NCI-H128 (cell line): ENCODE data around the gene PRKD2.
"Not testable (repeated sequence)": the region's sequence is repeated elsewhere in the genome, so short reads cannot be mapped to it uniquely, and the experiment has no call there.

Experiments used
- DNase-seq: peaks from one replicate; lab custom pipeline; 2025; ENCODE audit not compliant: unreplicated experiment; lab: John Stamatoyannopoulos, UW

Gene PRKD2

DNA sequence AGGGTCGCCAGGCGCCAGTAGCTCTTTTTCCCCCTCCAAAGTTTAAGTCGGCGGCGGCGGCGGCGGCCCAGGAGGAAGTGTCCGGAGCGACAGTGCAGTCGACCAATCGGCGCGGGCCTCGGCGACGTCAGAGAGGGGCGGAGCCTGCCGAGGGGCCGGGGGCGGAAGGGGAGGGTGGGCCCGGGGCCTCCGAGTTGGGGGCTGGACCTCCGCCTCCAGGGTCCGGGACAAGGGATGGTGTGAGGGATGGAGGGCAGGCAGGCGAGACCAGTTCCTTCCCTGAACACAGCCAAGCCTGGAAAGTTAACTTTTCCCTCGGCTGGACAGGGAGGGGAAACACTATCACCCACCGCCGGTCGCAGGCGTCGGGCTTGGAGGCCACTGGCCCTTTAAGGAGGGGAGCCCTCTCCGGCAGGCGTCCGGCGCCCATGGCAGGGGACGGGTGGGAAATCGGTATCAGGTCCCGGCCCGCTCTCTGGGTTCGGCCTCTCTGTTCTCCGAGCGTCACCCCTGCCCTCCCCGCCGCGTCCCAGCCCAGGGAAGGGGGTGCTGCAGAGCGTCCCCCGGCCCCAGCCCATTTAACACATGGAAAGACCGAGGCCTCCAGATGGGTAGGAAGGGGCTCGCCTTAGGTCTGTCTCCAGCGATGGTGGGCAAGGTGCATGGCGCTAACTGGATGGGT is at the start of gene PRKD2:
PRKD2 (minus strand) TSS at position 81 of the 682 bp plus-strand sequence. CDS start 744 bp downstream, outside the sequence.
- peak; percentile 50 for DNase-seq

DNA sequence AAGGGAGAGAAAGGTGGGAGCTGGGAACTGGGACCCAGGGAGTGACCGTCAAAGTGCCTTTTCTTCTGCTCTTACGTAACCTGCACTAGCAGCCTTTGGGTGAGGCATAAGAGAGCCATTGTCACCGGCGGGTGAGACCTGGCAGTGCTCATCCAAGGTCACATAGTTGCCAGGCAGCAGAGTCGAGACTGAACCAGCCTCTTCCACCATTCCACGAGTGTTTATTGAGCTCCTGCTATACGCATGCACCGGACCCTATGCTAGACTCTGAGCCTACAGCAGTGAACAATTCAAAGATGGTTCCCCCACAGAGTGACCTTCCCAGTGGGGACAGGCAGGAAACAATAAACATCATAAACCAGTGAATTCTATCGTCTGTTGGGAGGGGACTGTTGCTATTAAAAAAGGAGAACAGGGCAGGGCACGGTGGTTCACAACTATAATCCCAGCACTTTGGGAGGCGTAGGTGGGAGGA is 47.9 kb upstream of the PRKD2 start:
- DNase-seq: no peak

DNA sequence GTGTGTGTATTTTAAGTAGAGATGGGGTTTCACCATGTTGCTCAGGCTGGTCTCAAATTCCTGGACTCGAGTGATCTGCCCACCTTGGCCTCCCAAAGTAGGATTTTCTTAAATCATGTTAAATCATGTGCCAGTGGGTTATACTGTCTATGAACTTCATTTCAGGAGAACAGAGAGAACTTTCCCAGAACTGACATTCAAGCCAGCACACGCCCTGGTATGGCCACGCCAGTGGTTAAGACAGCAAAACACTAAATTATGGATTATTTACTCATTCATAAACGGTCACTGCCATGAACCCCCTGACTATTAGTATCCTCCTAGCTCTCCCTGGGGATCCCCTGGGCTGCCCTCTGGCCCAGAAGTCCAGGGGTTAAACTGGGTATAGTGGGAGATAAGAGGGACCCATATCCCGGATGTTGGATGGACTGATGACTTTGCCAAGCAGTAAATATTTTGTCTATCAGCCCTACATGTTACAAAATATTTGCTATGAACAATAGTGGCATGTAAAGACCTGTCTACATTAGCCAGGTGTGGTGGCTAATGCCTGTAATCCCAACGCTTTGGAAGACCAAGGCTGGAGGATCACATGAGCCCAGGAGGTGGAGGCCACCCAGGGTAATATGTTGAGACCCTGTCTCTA is 45.5 kb upstream of the PRKD2 start:
- DNase-seq: no peak

DNA sequence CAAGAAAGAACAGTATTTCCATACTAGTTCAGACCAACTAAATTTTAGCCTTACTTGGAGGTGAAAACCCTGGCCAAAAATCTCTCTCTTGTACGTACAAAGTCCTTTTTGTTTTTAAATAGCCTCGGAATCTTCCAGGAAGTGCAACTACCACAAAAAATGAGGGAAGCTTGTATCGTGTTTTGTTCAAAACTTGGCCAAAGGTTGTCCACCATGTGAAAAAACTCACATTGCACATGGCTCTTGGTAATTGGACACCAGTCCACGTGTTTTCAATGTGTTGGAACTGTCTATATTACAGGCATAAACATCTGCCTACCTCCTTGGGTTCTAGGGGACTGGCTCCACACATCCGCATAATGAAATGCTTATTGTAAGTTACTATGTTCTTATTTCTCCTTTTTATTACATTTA is 44.5 kb upstream of the PRKD2 start:
- no peak for DNase-seq

DNA sequence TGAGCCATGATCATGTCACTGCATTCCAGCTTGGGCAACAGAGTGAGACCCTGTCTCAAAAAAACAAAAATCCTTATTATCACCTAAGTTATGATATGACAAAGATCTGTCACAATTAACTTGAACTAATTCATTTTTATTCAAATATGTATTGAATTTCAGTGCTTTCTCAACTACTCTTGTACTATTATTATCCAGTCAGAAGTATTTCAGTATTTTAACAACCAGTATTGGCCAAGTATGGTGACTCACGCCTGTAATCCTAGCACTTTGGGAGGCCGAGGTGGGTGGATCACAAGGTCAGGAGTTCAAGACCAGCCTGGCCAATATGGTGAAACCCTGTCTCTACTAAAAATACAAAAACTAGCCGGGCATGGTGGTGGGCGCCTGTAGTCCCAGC is 44.0 kb upstream of the PRKD2 start:
- DNase-seq: not testable (repeated sequence)

DNA sequence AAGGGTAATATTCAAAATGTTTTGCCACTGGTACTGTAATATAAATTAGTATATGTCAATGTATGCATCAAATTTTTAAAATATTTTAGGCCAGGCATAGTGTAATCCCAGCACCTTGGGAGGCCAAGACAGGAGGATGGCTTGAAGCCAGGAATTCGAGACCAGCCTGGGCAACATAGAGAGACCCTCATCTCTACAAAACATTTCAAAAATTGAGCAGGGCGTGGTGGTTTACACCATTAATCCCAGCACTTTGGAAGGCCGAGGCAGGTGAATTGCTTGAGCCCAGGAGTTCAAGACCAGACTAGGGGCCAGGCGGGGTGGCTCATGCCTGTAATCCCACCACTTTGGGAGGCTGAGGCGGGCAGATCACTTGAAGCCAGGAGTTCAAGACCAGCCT is 43.4 kb upstream of the PRKD2 start:
- no peak for DNase-seq

DNA sequence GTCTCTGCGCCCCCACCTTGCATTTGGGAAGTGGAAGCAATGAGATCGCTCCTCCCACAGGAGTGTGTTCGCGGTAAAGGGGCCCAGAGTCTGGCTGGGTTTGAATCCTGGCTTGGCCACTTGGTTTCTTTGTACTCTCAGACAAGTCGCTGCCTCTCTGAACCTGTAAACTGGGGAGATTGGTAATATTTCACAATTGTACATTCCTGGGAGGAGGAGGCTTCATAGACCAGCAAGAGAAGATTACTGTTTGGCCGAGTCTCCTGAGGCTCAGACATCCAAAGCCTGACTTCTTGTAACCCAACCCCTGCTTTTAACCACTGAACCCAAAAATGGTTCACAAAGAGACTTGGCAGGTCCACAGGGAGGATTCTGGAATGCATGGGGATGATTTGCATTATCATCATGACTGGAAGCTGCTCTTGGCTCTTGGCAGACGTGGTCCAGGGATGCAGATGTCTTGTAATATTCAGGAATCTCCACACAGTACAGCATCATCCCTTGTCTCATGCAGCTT is 43.0 kb upstream of the PRKD2 start:
- DNase-seq: no peak

DNA sequence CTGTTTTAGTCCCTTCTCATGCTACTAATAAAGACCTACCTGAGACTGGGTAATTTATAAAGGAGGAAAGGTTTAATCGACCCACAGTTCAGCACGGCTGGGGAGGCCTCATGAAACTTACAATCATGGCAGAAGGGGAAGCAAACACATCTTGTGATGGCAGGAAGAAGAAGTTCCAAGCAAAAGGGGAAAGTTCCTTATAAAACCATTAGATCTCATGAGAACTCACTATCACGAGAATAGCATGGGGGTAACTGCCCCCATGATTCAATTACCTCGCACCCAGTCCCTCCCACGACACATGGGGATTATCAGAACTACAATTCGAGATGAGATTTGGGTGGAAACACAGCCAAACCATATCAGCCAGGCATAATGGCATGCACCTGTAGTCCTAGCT is 42.3 kb upstream of the PRKD2 start:
- DNase-seq: no peak

DNA sequence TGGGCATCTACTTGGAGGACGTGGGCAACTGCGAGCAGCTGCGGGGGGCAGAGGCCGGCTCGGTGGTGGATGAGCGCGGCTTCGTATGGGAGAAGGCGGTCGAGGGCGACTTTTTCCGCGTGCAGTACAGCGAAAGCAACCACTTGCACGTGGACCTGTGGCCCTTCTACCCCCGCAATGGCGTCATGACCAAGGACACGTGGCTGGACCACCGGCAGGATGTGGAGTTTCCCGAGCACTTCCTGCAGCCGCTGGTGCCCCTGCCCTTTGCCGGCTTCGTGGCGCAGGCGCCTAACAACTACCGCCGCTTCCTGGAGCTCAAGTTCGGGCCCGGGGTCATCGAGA is 39.6 kb upstream of the PRKD2 start:
- no peak for DNase-seq

DNA sequence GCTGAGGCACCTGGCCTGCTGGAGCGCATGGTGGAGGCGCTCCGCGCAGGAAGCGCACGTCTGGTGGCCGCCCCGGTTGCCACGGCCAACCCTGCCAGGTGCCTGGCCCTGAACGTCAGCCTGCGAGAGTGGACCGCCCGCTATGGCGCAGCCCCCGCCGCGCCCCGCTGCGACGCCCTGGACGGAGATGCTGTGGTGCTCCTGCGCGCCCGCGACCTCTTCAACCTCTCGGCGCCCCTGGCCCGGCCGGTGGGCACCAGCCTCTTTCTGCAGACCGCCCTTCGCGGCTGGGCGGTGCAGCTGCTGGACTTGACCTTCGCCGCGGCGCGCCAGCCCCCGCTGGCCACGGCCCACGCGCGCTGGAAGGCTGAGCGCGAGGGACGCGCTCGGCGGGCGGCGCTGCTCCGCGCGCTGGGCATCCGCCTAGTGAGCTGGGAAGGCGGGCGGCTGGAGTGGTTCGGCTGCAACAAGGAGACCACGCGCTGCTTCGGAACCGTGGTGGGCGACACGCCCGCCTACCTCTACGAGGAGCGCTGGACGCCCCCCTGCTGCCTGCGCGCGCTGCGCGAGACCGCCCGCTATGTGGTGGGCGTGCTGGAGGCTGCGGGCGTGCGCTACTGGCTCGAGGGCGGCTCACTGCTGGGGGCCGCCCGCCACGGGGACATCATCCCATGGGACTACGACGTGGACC is 39.1 kb upstream of the PRKD2 start:
- DNase-seq: no peak

DNA sequence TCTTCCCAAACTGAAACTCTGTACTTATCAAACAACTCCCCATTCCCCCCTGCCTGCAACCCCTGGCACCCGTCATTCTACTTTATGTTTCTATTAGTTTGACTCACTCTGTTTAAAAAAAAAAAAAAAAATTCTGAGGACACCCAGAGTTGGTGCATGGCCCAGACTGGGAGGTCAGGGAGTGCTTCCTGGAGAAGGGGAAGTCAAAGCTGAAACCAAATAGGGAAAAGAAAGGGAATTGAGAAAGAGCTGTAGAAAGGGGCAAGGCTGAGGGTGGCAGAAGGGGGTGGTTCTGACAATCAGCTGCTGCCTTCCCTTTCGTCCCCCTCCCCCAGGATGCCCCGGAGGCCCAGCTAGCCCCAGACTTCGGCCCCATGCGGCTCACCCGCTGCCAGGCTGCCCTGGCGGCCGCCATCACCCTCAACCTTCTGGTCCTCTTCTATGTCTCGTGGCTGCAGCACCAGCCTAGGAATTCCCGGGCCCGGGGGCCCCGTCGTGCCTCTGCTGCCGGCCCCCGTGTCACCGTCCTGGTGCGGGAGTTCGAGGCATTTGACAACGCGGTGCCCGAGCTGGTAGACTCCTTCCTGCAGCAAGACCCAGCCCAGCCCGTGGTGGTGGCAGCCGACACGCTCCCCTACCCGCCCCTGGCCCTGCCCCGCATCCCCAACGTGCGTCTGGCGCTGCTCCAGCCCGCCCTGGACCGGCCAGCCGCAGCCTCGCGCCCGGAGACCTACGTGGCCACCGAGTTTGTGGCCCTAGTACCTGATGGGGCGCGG is 38.4 kb upstream of the PRKD2 start:
- no peak for DNase-seq

DNA sequence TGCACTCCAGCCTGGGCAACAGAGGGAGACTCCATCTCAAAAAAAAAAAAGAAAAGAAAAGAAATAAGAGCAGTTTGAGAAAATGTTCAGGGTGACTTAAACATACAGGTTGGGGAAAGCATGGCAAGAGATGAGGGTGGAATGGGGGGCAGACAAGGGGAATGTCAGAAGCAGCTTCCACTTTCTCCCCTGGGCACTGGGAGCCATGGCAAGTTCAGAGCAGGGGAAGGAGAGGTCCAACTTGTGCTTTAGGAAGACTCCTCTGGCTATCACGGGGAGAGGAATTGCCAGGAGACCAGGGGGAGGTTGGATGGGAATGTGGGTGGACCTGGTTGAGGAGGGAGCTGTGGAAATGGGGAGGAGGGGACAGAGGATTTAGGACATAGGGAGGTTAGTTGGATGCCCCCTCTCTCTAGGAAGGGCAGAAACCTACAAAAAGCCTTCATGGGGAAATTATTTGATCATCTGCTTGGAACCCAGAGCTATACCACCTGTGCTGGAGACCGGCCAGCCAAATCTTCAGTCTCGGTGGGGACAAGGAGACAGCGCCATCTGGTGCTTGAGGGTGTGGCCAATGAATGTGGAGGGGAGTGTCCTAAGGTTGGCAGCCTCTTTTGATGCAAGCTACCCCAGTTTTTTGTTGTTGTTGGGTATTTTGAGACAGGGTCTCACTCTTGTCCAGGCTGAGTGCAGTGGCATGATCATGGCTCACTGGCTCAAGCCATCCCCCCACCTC is 36.7 kb upstream of the PRKD2 start:
- peak; percentile 62 for DNase-seq

DNA sequence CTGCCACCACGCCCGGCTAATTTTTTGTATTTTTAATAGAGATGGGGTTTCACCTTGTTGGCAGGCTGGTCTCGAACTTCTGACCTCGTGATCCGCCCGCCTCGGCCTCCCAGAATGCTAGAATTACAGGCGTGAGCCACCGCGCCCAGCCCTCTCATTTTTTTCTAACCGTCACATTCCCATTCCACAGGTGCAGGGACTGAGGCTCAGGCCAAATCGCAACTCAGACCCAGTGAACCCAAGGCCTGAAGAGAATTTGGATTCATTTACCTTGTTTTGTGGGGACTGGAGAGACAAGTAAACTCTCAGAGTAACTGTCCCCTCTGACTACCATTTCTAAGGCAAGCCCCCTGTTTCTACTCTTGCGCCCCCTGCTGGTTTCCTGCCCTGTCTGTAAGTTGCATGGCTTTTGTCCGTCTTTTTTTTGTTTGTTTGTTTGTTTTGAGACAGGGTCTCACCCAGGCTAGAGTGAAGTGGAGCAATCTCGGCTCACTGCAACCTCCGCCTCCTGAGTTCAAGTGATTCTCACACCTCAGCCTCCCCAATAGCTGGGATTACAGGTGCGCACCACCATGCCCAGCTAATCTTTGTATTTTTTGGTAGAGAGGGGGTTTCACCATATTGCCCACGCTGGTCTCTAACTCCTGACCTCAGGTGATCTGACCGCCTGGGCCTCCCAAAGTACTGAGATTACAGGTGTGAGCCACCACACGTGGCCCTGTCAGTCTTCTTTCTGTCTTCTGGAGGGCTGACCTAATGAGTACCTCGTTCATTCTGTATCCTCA is 31.6 kb upstream of the PRKD2 start:
- DNase-seq: no peak

DNA sequence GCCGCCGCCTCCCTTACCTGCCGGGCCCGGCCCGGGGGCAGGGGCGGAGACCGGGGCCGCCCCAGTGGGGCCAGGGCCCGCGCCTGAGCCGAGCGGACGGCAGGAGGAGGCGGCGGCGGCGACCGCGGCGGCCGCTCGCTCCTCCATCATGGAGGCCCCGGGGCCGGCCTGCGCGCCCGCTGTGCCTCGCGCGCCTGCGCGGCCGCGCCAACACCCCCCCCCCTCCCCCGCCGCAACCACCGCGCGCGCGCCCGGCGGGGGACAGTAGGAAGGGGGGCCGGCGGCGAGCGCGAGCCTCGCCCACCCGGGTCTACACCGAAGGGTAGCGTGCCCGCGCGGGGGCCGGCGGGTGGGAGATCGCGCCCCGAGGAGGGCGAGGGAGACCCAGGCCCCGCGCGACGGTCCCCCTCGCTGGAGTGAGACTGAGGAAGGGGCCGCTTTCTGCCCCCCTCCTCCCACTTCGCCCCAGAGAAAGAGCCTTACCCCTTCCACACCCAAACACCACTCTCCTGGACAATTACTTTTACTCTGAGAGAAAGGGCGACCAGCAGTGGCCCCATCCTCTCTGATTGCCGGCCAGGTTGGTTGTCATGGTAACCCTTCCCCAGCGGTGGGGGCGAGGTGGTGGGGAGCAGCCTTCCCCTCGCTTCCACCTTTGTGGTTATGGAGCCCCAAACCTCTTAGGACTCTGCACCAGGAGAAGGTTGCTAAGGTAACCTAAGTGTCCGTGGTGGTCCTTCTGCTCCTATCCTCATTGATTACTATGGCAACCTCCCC is 29.6 kb upstream of the PRKD2 start, which contains the start of gene STRN4:
STRN4 (minus strand) TSS at position 170 of the 777 bp plus-strand sequence; CDS start at position 150, 20 bp downstream.
- peak; percentile 54 for DNase-seq

DNA sequence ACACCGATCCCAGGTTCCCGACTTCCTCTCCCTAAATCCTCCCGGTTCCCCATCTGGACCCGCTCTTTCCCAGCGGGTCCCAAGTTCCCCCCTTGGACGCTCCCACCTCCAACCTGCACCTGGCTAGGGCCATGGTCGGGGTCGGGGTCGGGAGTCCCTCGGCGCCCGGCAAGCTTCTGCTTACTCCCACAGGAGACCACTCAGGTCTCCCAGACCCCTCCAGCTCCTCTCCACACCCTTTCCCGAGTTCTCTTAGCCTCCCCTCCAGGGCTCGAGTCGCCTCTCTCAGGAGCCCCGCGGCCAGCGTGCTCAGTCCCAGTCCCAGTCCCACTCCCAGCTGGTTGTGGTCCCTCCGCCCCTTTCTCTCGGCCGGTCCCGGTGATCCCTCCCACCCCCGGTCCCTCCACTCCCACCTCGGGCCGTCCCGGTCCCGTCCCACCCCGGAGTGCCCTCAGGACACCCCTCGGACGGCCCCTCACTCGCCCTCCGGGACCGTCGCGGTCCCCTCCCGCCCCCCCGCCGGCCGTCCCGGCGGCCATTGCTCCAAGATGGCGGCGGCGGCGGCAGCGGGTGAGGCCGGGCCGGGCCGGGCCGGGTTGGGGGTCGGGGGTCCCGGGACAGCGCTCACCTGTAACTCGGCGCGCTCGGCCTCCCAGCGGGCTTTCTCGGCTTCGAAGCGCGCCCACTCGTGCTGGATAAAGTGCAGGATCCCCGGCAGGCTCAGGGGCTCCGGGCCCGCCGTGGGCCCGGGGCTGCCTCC is 28.8 kb upstream of the PRKD2 start, which contains the start of gene FKRP:
FKRP (plus strand) TSS at position 537 of the 760 bp plus-strand sequence. CDS start 9,394 bp downstream, outside the sequence.
- no peak for DNase-seq

DNA sequence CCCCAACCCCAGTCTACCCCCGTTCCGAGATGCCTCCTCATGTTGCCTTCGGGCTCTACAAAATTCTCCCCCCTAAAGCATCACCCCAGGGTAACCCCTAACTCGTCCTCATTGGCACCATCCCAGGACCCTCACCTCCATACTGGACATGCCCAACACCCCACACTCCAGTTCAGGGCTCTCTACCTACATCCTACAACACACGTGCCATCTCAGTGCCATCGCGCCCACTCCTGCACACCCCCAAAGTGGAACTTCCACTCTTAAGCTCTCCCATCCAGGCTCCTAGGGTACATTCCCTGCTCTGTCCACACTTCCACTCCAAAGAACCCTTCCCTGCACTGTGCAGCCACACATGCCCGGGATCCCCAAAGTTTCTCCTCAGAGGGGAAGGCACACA is 28.1 kb upstream of the PRKD2 start:
- no peak for DNase-seq

DNA sequence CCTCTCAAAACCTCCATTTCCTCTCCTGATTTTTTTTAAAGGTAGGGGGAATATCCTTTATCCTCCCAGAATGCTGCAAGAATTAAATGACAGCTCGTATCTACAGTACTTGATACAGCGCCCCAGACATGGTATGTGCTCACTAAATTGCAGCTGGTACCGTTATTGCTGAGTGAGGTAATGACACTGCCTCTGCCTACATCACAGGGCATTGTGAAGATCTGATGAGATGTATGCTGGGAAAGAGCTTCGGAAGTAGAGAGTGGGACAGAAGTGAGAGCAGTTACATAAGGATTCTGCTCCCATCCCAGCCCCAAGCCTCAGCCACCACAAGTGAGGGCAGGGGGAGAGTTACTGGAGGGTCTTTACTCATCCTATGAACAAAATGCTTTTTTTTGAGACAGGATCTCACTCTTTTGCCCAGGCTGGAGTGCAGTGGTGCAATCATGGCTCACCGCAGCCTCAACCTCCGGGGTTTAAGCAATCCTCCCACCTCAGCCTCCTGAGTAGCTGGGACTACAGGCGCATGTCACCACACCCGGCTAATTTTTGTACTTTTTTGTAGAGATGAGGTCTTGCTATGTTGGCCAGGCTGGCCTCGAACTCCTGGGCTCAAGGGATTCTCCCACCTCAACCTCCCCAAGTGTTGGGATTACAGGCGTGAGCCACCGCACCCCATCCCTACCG is 27.2 kb upstream of the PRKD2 start:
- DNase-seq: no peak
